Astrocyte (in vitro differentiated cells and primary cell): Measurements from ENCODE around the gene CHRNA3. TPM values are rescaled to one million over a fixed set of nuclear protein-coding genes. Genes with fewer than 3 reads are reported as not detected.

ENCODE experiments used
- DNase-seq: peaks from one replicate; pipeline ENCODE4 v3.0.0-alpha.2; 2010; ENCODE audit warnings: low read depth
- FAIRE-seq: peaks from 2 replicates; lab custom pipeline; 2011; peaks lifted over from hg19 to GRCh38; lab: Jason Lieb, UNC
- H2AFZ ChIP-seq: 2 replicates; pipeline ENCODE4 v1.6.0; 2012; ENCODE audit warnings: low read depth, low read length, inconsistent platforms
- H3K27ac ChIP-seq: 2 replicates; pipeline ENCODE4 v1.5.1; 2011; ENCODE audit warnings: low read depth, low read length, inconsistent platforms
- H3K27me3 ChIP-seq: 2 replicates; pipeline ENCODE4 v1.6.0; 2011; ENCODE audit warnings: low read length, inconsistent platforms; ENCODE audit not compliant: insufficient read depth
- H3K36me3 ChIP-seq: 2 replicates; pipeline ENCODE4 v1.5.1; 2011; ENCODE audit warnings: low read length, inconsistent platforms; ENCODE audit not compliant: insufficient read depth
- H3K4me1 ChIP-seq: 2 replicates; pipeline ENCODE4 v1.5.1; 2011; ENCODE audit warnings: low read length, inconsistent platforms; ENCODE audit not compliant: insufficient read depth
- H3K4me2 ChIP-seq: 2 replicates; pipeline ENCODE4 v1.6.0; 2012; ENCODE audit warnings: low read length, inconsistent platforms
- H3K4me3 ChIP-seq: 2 replicates; pipeline ENCODE4 v1.5.1; 2011; ENCODE audit warnings: low read depth, mild to moderate bottlenecking, low read length, inconsistent platforms; ENCODE audit not compliant: insufficient read depth
- H3K79me2 ChIP-seq: 2 replicates; pipeline ENCODE4 v1.6.0; 2012; ENCODE audit warnings: mild to moderate bottlenecking, low read length, inconsistent platforms; ENCODE audit not compliant: insufficient read depth
- H3K9ac ChIP-seq: 2 replicates; pipeline ENCODE4 v1.6.0; 2012; ENCODE audit warnings: mild to moderate bottlenecking, low read length, inconsistent platforms
- H3K9me3 ChIP-seq: 2 replicates; pipeline ENCODE4 v1.5.1; 2012; ENCODE audit warnings: low read depth, mild to moderate bottlenecking, low read length, inconsistent platforms; ENCODE audit not compliant: insufficient read depth
- H4K20me1 ChIP-seq: 2 replicates; pipeline ENCODE4 v1.6.0; 2012; ENCODE audit warnings: low read length, inconsistent platforms; ENCODE audit not compliant: insufficient read depth
- H3K27ac Mint-ChIP-seq: one replicate; pipeline ENCODE4 v1.8.0; 2021; ENCODE audit warnings: mild to moderate bottlenecking, mixed read lengths; ENCODE audit not compliant: unreplicated experiment
- H3K27me3 Mint-ChIP-seq: one replicate; pipeline ENCODE4 v1.8.0; 2021; ENCODE audit warnings: low read depth, mixed read lengths; ENCODE audit not compliant: unreplicated experiment
- H3K36me3 Mint-ChIP-seq: one replicate; pipeline ENCODE4 v1.8.0; 2021; ENCODE audit warnings: low read depth, mixed read lengths; ENCODE audit not compliant: unreplicated experiment
- H3K4me1 Mint-ChIP-seq: one replicate; pipeline ENCODE4 v1.8.0; 2021; ENCODE audit warnings: low read depth, mixed read lengths; ENCODE audit not compliant: unreplicated experiment
- H3K4me3 Mint-ChIP-seq: one replicate; pipeline ENCODE4 v1.8.0; 2021; ENCODE audit warnings: mild to moderate bottlenecking, moderate library complexity, mixed read lengths; ENCODE audit not compliant: unreplicated experiment
- H3K9me3 Mint-ChIP-seq: one replicate; pipeline ENCODE4 v1.8.0; 2021; ENCODE audit warnings: mild to moderate bottlenecking, mixed read lengths; ENCODE audit not compliant: unreplicated experiment
- EZH2 ChIP-seq: IDR thresholded peaks from 2 replicates; pipeline ENCODE4 v1.6.1; 2012; ENCODE audit warnings: mild to moderate bottlenecking, low read length, inconsistent platforms; ENCODE audit not compliant: insufficient read depth
- total RNA-seq: library from RNA; stranded (reverse); gene quantifications from 2 replicates; pipeline ENCODE4 v1.2.1, GENCODE V29; 2021
- TF ChIP-seq, protein P1 (sequence below): IDR thresholded peaks from 2 replicates; pipeline ENCODE4 v1.5.1; 2011; ENCODE audit warnings: low read depth, mild to moderate bottlenecking, inconsistent platforms, low read length, moderate library complexity; ENCODE audit not compliant: insufficient read depth

The CHRNA3 gene
- total RNA-seq, 1 donor from 2014 or later: not detected

- Histone ChIP-seq H3K27ac (no peak overlapping the region), H3K9me3 (no peaks in the 10 kb centered on the region), H3K4me3 (no peak overlapping the region), H2AFZ (no peak overlapping the region), H3K36me3 (no peaks in the 10 kb centered on the region), H3K9ac (no peak overlapping the region), H3K4me2 (no peak overlapping the region), H3K27me3 (peaks cover 62% of the 10 kb centered on the region), H3K79me2 (no peaks in the 10 kb centered on the region), H3K4me1 (no peaks in the 10 kb centered on the region), H4K20me1 (no peaks in the 10 kb centered on the region)
- Mint-ChIP-seq H3K9me3 (peaks cover 1% of the 10 kb centered on the region), H3K4me1 (no peaks in the 10 kb centered on the region), H3K27ac (no peak overlapping the region), H3K4me3 (peak overlapping the region; percentile 43), H3K36me3 (no peaks in the 10 kb centered on the region), H3K27me3 (peaks cover 77% of the 10 kb centered on the region)
- no peak for TF ChIP-seq EZH2
- TF ChIP-seq, protein P1, sequence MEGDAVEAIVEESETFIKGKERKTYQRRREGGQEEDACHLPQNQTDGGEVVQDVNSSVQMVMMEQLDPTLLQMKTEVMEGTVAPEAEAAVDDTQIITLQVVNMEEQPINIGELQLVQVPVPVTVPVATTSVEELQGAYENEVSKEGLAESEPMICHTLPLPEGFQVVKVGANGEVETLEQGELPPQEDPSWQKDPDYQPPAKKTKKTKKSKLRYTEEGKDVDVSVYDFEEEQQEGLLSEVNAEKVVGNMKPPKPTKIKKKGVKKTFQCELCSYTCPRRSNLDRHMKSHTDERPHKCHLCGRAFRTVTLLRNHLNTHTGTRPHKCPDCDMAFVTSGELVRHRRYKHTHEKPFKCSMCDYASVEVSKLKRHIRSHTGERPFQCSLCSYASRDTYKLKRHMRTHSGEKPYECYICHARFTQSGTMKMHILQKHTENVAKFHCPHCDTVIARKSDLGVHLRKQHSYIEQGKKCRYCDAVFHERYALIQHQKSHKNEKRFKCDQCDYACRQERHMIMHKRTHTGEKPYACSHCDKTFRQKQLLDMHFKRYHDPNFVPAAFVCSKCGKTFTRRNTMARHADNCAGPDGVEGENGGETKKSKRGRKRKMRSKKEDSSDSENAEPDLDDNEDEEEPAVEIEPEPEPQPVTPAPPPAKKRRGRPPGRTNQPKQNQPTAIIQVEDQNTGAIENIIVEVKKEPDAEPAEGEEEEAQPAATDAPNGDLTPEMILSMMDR: no peak
- DNase-seq (no peak), FAIRE-seq (no peak)
Observed at GRCh38 chr15:78623786-78624497, 3.1 kb upstream of the CHRNA3 start.

- no peak overlapping the region for H3K9ac ChIP-seq
- no peak overlapping the region for H3K27ac ChIP-seq
- Mint-ChIP-seq H3K36me3 (no peaks in the 10 kb centered on the region), H3K9me3 (peaks cover 3% of the 10 kb centered on the region), H3K4me1 (peaks cover 2% of the 10 kb centered on the region), H3K4me3 (no peak overlapping the region), H3K27ac (no peak overlapping the region), H3K27me3 (peaks cover 70% of the 10 kb centered on the region)
- H3K36me3 ChIP-seq: no peaks in the 10 kb centered on the region
- TF ChIP-seq, protein P1: no peak
- peak; percentile 59 for TF ChIP-seq EZH2
- no peak for DNase-seq
- H2AFZ ChIP-seq: no peak overlapping the region
- peaks cover 48% of the 10 kb centered on the region for H3K27me3 ChIP-seq
- no peaks in the 10 kb centered on the region for H4K20me1 ChIP-seq
- no peaks in the 10 kb centered on the region for H3K9me3 ChIP-seq
- no peak overlapping the region for H3K4me3 ChIP-seq
- H3K4me1 ChIP-seq: no peaks in the 10 kb centered on the region
- no peak for FAIRE-seq
- no peaks in the 10 kb centered on the region for H3K79me2 ChIP-seq
- no peak overlapping the region for H3K4me2 ChIP-seq
Observed at GRCh38 chr15:78621810-78622402, 1.1 kb upstream of the CHRNA3 start.
